OCI-LY7 (cell line): ENCODE measurements around the gene GDA.

Experiments used
- CTCF ChIP-seq: fragments of 200-600 bp; sonication (generic); conservative IDR thresholded peaks from 2 replicates; pipeline ENCODE4 v1.5.1; 2014; ENCODE audit warnings: mild to moderate bottlenecking, antibody characterized with exemption, low read length, moderate library complexity, mixed read lengths
- EZH2phosphoT487 ChIP-seq: fragments of 200-600 bp; sonication (generic); IDR thresholded peaks from 2 replicates; pipeline ENCODE4 v1.6.1; 2018; ENCODE audit warnings: low read depth, borderline replicate concordance, mild to moderate bottlenecking, mixed run types, antibody characterized with exemption, low read length, moderate library complexity, mixed read lengths

GRCh38 chr9:72154468-72155285 is 5.4 kb downstream of the GDA start:
- TF ChIP-seq CTCF: no peak
- TF ChIP-seq EZH2phosphoT487: no peak
